CD4-positive, alpha-beta T cell treated with Interleukin-4 for 4 hours (primary cell): ENCODE data around the gene FNIP1.
"Not testable (repeated sequence)": the region's sequence is repeated elsewhere in the genome, so short reads cannot be mapped to it uniquely, and the experiment has no call there.

Experiments used
- DNase-seq: peaks from one replicate; pipeline ENCODE4 v3.0.0-alpha.2; 2020

FNIP1 gene

DNA sequence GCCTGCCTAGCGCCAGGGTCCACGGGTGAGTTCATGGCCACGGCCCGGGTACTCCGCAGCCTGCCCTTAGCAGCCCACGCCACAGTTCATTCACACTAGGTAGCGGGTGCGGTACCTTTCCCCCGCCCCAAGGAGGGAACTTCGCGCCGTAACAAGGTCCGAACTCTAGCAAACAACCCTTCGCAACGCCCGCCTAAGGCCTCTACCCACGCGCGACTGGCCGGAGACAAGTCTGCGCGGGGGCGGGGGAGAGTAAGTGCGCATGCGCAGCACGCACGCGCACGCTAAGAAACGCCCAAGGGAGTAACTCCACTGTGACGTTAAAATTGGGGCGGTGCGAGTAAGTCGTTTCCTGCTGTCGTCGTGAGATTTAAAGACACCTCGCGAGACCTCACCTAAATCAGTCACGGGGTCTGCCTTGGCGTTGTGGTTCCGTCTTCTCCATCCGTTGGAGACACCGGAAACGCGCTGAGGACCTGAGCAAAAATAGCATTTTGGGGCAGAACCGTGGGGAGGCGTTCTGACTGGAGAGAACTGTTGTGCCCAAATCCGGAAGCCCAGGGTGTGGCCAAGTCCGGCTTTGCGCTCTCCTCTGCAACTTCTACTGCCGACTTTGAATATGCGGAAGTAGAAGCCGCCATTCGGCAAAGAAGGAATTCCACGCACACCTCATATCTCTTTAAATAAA lies 161.7 kb downstream of the FNIP1 start, which contains the start of gene RAPGEF6:
RAPGEF6 (minus strand) TSS at position 234 of the 688 bp plus-strand sequence; CDS start at position 35, 199 bp downstream.
- peak; percentile 100 for DNase-seq

DNA sequence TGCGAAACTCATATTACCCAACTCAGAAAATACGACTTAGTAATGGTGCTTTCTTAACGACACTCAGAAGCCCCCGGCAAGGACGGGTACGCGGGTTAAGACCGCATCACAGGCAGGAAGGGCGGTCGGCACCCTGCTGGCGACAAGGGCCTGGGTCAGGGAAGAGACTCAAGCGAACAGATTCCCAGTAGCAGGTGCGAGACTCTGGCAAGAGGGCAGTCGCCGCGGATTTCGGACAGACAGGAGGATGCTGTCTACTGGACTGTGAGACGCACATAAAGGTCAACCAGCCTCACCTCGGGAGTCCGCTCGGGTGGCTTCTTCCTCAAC lies 162.2 kb downstream of the FNIP1 start:
- DNase-seq: peak; percentile 60

DNA sequence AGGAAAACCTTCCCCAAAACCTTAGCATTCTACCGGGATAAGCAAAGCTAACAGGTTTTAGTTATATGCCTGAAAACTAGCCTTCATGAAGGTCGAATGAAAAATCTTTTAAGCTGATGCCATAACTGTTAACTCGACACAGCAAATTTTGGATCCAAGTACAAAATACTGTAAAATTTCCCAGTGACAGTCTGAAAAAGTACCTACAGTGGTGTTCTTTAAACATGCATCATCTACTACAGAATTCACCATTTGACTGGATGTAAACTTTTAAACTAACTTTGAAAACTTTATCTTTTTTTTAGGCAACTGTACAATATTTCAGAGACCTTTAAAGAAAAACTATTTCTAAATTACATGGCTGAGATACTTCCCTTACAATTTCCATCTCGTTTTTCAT lies 162.6 kb downstream of the FNIP1 start:
- no peak for DNase-seq

DNA sequence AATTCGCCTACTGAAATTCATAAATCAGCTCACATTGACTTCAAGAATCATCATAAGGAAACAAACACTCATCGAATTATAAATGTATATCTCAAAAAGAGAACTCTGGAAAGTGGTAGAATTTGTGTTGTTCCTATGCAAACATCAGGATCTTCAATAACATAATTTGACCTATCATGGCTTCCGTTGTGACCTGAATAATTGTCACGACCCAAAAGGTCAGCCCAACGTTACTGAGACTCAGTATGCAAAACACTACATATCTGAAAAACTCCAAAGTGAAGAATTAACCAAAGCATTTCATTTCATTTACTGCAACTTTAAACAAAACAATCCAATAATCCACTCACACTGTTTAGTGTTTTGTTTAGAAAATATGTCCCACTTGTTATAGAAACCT lies 163.0 kb downstream of the FNIP1 start:
- no peak for DNase-seq

DNA sequence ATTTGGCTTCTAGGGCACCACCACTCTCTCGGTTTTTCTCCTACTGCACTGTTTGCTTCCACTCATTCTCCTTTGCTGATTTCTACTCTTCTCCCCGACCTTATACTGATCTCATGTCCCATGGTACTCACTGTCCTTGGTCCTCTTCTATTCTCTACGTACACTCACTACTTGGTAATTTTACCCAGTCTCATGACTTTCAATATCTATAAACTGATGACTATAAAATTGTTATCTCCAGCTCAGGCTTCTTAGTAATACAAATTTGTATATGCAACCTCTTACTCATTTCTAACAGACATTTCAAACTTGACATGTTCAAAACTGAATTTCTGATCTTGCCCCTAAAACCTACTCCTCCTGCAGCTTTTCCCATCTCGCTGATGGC lies 165.9 kb downstream of the FNIP1 start:
- DNase-seq: no peak

DNA sequence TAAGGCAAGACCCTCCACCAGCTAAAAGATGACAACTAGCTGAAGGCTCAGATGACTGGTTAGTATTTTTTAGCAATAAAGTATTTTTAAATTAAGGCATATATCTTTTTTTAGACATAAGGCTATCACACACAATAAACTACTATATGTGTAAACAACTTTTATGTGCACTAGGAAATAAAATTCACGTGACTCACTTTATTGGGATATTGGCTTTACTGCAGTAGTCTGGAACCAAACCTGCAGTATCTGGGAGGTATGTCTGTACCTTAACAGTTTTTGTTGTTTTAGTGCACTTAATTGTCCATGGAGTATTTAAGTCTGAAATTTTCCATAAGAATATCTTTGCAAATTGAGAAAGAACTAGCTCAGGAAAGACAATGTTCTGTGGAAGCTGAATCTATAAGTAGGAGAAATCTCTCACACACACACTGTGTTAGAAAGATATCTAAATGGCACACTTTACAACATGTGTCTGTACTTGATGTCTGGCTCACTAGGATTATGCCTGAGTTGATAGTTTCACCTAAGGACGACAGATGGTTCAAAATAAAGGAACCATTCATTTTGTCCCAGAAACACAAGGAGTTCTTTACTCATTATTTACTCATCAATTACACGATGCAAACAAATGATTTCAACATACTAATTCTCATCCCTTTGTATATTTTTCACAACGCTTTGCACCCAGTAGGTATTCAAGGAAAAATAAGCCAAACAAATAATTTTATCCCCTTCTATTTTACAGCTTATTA lies 166.4 kb downstream of the FNIP1 start:
- no peak for DNase-seq

DNA sequence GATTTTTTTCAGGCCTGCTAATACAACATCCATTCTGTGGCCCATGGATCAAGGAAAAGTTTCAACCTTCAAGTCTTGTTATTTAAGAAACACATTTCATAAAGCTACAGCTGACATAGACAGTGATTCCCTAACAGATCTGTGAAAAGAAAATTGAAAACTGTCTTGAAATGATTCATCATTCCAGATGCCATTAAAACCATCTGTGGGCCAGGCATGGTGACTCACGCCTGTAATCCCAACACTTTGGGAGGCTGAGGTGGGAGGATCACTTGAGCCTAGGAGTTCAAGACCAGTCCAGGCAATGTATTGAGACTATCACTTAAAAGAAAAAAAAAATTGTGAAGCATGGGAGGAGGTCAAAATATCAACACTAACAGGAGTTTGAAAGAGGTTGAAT lies 167.8 kb downstream of the FNIP1 start:
- DNase-seq: no peak

DNA sequence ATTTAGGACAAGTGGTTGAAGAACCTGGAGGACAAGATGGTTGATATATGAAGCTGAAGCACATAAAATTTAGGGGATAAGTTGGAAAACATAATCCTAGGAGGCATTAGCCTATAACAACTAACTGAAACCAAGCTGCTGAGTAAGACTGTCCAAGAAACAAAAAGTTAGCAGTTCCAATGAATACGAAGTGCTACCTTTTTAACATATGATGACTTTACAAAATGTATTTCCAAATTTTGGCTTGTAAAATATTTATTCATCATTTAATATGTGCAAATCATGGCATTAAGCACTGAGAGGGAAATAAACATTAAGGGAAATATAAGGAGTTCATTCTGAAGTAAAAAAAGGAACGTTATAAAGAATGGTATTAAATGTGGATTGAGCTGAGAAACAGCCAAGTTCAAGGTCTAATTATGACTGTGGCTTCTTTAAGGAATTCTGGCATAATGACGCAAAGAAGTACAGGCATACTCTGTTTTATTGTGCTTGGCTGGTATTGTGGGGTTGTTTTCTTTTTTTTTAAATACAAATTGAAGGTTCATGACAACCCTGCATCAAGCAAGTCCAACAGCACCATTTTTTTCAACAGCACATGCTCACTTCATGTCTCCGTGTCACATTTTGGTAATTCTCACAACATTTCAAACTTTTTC lies 169.5 kb downstream of the FNIP1 start:
- DNase-seq: no peak

DNA sequence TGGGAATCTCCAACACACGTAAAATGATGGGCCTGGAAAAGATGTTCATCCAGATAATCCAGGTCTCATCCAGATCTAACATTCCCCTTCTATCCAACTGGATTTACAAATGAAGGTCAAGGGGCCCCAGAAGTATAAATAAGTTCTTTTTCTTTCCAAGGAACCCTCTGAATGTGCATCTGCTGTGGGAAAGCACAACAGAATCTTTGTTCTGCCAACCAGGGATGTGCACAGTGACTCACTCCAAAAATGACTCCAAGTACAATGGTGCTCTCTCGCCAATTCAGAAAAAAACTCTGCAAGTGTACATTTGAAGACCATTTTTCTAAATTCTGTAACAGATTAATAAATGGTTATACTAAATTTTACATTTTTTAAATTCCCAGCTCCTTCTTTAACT lies 174.2 kb downstream of the FNIP1 start:
- DNase-seq: no peak

DNA sequence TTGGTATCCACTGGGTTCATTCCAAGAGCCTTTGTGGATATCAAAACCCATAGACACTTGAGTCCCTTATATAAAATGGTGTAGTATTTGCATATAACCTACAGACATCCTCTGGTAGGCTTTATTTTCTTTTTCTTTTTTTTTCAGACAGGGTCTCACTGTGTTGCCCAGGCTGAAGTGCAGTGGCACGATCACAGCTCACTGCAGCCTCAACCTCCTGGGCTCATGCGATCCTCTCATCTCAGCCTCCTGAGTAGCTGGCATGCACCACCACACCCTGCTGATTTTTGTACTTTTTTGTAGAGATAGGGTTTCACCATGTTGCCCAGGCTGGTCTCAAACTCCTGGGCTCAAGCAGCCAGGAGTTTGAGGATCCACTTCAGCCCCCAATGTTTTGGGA lies 175.7 kb downstream of the FNIP1 start:
- not testable (repeated sequence) for DNase-seq

DNA sequence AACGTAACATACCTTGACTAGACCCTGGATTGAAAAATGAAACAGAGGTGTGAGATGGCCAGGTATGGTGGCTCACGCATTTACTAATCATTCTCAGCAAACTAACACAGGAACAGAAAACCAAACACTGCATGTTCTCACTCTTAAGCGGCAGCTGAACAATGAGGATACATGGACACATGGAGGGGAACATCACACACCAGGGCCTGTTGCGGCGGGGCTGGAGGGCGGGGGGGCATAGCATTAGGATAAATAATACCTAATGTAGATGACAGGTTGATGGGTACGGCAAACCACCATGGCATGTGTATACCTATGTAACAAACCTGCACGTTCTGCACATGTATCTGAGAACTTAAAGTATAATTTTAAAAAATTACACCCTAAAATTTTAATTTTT lies 177.7 kb downstream of the FNIP1 start:
- DNase-seq: no peak

DNA sequence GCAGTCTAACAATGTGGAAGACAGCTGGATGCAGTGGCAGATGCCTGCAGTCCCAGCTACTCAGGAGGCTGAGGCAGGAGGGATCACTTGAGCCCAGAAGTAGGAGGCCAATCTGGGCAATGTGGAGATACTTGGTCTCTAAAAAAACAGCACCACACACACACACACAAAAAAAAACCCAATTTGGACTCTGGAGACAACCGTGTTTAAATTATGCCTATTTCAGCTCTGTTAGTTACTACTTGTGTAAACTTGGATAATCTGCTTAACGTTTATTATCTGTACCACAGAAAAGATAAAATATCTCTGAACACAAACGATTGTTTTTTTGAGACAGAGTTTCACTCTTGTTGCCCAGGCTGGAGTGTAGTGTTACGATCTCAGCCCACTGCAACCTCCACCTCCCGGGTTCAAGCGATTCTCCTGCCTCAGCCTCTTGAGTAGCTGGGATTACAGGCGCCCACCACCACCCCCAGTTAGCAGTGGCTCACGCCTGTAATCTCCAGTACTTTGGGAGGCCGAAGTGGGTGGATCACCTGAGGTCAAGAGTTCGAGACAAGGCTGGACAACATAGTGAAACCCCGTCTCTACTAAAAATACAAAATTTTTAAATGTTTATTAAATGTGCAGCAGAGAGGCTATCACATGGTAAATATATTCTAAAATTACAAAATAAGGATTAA lies 179.5 kb downstream of the FNIP1 start:
- DNase-seq: no peak

DNA sequence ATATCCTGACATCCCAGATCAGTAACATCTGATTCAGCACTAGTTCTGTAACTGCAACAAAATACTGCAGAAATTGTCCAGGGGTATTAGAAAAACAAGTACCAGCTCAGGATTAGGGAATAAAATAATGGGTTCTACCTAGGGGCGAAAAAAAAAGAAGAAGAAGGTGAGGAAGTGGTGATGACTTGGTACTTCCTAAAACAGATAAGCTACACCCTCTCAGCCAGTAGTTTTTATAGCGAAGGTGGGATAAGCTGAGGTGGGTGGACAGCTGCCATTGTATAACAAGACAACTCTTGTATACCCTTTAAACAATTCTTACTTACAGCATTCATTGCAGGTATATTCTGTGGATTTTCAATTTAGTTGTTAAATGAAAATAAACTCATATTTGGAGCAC lies 180.9 kb downstream of the FNIP1 start:
- no peak for DNase-seq

DNA sequence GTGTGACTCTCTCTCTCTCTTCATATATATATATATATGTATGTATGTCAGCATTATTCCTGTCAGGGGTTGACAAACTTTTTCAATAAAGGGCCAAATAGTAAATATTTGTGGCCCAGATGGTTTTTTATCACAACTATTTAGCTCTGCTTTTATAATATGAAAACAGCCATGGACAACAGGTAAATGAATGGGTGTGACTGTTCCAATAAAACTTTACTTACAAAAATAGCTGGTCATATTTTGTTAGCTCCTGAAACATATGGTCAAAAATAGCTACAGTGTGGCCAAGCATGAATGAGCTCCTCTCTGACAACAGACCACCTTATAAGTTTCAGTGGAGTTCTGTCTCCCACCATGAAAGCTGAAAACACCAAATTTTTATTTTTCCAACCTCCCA lies 183.4 kb downstream of the FNIP1 start:
- no peak for DNase-seq

DNA sequence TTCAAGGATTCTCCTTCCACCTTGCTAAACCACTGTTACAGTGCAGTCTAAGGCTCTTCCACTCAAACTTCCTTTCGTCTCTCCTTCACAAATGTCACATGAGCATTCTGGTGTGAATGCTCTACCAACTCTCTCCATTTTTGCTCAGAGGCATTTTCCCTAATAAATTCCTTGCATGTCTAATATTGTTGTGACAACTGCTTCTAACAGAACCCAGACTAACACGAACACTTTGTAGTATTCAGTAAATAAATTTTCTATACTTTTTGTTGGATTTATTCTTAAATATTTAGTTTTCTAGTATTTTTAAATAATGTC lies 185.8 kb downstream of the FNIP1 start:
- DNase-seq: no peak

DNA sequence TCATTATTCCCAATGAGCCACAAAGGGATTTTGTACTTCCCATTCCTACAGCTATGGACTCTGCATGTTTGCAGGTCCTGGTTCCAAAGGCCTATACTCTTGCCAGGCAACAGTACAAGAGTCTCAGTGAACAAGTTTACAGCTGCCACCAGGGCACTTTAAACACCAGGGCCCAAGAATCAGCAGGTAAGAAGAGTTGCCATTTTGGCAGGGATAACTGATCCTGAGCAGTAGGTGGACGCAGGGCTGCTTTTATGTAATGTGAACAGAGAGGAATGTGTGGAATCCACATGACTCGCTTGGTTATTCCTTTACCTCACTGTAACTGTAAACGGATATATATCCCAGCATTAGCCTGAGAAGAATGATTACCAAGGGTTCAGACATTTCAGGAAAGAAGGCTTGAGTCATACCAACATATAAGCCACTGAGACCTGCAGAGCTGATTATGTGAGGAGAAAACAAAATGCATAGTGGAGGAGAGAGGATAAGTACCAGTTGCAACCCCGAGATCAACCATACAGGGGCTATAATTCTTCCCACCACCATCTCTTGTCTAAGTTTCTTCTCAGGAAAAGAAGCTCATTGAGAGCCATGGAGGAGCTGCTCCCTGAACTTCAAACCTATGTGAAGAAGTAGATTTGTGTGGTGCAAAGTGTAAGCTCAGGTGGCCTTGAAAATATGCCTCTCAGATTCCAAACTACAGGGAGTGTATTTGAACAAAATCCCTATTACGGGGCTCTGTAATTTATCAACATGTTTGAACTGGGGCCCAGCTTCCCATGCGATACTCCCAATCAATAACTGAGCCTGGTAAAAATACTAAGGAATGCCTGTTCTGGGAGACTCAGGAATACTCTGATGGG lies 186.4 kb downstream of the FNIP1 start:
- no peak for DNase-seq

DNA sequence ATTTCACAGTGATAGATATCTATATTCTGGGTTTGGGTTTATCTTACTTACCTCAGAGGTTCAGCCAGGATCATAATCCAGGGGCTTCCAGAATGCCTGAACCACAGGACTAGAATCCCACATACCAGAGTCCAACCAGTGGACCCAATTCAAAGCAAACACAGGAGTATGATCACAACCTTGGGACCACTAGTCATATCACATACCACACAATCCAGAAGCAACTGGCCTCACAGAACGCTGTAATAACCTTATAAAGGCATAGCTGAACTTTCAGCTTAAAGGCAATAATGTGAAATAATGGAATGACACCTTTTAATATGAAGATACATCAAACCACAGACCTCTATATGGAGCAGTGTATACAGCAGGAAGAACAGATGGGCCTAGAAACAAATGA lies 187.0 kb downstream of the FNIP1 start:
- no peak for DNase-seq

DNA sequence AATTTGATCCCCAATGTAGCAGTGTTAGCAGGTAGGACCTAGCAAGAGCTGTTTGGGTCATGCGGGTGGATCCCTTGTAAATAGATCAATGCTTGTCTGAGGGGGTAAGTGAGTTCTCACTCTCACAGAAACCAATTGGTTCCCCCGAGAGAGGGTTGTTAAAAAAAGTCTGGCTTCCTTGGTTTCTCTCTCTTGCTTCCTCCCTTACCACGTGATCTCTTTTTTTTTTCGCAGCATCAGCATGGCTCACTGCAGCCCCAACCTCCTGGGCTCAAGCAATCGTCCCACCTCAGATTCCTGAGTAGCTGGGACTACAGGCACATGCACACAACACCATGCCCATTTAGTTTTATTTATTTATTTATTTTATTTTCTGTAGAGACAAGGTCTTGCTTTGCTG lies 188.2 kb downstream of the FNIP1 start:
- DNase-seq: no peak

DNA sequence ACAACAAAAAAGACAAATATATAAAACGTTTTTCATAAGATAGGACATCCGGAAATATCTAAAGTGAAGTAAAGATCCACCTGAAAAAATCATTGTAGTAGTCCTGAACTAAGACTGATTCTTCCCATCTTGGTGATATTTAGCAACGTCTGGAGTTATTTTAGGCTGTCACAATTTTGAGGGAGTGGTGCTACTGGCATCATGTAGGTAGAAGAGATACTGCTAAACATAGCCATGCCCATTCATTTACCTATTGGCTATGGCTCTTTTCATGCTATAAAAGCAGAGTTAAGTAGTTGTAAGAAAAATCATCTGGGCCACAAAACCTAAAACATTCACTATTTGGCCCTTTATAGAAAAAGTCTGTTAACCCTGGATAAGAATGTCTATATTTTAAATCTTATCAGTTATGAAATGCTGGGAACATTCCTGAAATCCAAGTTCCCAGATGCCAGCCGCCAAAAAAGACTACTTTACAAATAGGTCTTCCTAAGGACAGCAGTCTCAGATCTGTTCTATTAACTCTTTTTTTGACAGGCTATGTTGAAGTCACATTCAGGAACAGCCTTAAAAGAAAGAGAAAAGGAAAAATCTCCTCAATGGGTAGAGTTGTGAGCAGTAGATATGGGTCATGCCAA lies 188.8 kb downstream of the FNIP1 start:
- DNase-seq: no peak

DNA sequence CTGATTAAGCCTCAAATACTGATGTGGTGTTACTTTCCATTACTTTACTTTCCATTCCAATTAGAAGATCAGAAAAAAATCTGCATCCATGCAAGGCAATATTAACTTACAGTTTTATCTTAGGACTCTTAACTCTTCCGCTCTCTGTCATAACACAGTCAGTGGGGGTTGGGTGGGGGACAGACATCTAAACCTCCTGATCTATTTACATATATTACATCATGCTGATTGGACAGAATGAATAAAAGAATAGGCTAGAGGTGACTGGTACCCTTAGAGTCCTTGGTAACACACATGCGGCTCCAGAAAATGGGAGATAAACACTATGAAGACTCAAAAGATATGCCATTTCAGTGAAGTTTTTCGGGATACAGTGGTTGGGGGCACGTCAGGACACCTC lies 189.4 kb downstream of the FNIP1 start:
- no peak for DNase-seq

DNA sequence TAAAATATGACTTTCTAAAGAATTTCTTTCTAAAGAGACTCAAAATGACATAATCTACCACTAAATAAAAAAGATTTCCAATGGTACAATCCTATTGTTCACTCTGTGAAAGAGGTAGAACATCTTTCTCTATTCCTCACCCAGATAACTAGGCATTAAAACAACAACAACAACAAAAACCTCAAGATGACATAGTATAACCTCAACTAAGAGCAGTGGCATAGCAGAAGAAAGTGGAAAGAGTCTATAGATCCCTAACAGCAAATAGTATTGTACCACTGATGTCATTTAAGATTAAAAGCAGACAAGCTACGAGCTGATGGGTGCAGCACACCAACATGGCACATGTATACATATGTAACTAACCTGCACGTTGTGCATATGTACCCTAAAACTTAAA lies 191.7 kb downstream of the FNIP1 start:
- no peak for DNase-seq
